H7 (cell line): Measurements from ENCODE around the gene VPS8. TPM values are rescaled to one million over a fixed set of nuclear protein-coding genes. Genes with fewer than 3 reads are reported as not detected.
A peak's percentile ranks its signal among the peaks of the same experiment; 100 is the strongest.

Experiments
- DNase-seq: peaks from one replicate; pipeline ENCODE4 v3.0.0; 2012
- H3K27me3 ChIP-seq: 2 replicates; pipeline ENCODE4 v1.6.0; 2011; ENCODE audit warnings: mild to moderate bottlenecking, low read length; ENCODE audit not compliant: control insufficient read depth, insufficient read depth
- H3K36me3 ChIP-seq: replicated peaks from 2 replicates; pipeline ENCODE4 v1.5.1; 2011; ENCODE audit warnings: low read length; ENCODE audit not compliant: control insufficient read depth, insufficient read depth
- H3K4me3 ChIP-seq: 2 replicates; pipeline ENCODE4 v1.5.1; 2011; ENCODE audit warnings: low read depth, mild to moderate bottlenecking, control low read depth, low read length, moderate library complexity; ENCODE audit not compliant: insufficient read depth
- total RNA-seq: library from RNA; depleted of rRNA; stranded (reverse); fragments of >200 nt; shearing (Covaris generic); gene quantifications from 2 replicates; pipeline ENCODE4 v1.2.3, GENCODE V29; 2014

VPS8 gene
- total RNA-seq, 1 experiment from 2014 or later: 20.3 TPM

GRCh38 chr3:185058796-185059195 lies 246.8 kb downstream of the VPS8 start:
- Histone ChIP-seq H3K4me3 (no peak overlapping the region), H3K36me3 (no peaks in the 10 kb centered on the region), H3K27me3 (no peaks in the 10 kb centered on the region)
- DNase-seq: no peak

DNA sequence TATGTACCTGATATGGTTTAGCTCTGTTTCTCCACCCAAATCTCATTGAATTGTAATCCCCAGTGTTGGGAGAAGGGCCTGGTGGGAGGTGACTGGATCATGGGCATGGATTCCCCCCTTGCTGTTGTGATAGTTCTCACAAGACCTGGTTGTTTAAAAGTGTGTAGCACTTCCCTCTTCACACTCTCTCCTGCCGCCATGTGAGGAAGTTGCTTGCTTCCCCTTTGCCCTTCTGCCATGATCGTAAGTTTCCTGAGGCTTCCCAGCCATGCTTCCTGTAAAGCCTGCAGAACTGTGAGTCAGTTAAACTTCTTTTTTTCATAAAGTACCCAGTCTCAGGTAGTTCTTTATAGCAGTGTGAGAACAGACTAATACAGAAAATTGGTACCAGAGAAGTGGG lies 247.8 kb downstream of the VPS8 start:
- H3K4me3 ChIP-seq: no peak overlapping the region
- no peaks in the 10 kb centered on the region for H3K27me3 ChIP-seq
- no peaks in the 10 kb centered on the region for H3K36me3 ChIP-seq
- no peak for DNase-seq

DNA sequence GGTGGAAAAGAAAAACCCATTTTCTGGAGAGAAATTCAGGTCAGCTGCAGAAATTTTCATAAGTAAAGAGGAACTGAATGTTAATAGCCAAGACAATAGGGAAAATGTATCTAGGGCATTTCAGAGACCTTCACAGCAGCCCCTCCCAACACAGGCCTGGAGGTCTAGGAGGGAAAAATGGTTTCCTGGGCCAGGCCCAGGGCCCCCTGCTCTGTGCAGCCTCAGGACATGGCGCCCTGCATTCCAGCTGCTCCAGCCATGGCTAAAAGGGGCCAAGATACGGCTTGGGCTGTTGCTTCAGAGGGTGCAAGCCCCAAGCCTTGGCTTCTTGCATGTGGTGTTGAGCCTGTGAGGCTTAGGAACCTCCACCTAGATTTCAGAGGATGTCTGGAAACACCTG lies 248.7 kb downstream of the VPS8 start:
- no peak for DNase-seq
- Histone ChIP-seq H3K4me3 (no peak overlapping the region), H3K36me3 (no peaks in the 10 kb centered on the region), H3K27me3 (no peaks in the 10 kb centered on the region)

- no peak for DNase-seq
- H3K36me3 ChIP-seq: no peaks in the 10 kb centered on the region
- no peak overlapping the region for H3K4me3 ChIP-seq
- H3K27me3 ChIP-seq: no peaks in the 10 kb centered on the region
Observed at GRCh38 chr3:185062191-185062590, 250.2 kb downstream of the VPS8 start.

DNA sequence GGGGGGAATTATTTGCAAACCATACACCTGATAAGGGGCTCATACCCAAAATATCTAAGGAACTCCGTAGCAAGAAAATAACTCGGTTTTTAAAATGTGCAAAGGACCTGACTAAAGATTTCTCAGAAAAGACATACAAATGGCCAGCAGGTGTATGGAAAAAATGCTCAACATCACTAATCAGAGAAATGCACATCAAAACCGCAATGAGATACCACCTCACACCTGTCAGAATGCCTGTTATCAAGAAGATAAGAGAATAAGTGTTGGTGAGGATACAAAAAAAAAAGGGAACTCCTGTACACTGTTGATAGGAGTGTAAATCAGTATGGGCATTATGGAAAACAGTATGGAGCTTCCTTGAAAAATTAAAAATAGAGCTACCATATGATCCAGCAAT lies 251.5 kb downstream of the VPS8 start:
- Histone ChIP-seq H3K27me3 (no peaks in the 10 kb centered on the region), H3K36me3 (no peaks in the 10 kb centered on the region), H3K4me3 (no peak overlapping the region)
- no peak for DNase-seq

GRCh38 chr3:185065059-185065458 lies 253.1 kb downstream of the VPS8 start:
- no peak for DNase-seq
- Histone ChIP-seq H3K36me3 (no peaks in the 10 kb centered on the region), H3K4me3 (no peak overlapping the region), H3K27me3 (no peaks in the 10 kb centered on the region)

GRCh38 chr3:185066251-185066650 lies 254.3 kb downstream of the VPS8 start:
- Histone ChIP-seq H3K36me3 (no peaks in the 10 kb centered on the region), H3K27me3 (no peaks in the 10 kb centered on the region), H3K4me3 (no peak overlapping the region)
- DNase-seq: no peak

DNA sequence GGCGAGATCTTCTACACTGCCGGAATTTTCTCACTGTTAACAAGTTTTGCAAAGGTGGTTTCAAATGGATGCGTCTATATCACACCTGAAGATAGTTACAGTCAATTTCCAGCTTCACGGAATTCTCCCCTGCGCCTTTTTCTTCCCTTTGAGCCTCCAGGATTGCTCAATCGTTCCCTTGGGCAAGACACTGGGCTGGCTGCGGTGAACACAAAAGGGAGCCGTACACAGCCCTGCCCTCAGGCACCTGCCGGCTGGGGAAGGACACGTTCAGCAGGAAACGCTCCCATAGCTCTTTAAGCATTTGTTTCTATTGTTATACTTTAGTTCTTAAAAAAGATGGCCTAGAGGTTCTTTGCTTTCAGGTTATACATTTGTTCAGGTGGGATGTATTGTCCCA lies 255.2 kb downstream of the VPS8 start:
- H3K36me3 ChIP-seq: no peaks in the 10 kb centered on the region

GRCh38 chr3:185069037-185070030 lies 257.4 kb downstream of the VPS8 start:
- Histone ChIP-seq H3K36me3 (no peaks in the 10 kb centered on the region), H3K27me3 (no peaks in the 10 kb centered on the region), H3K4me3 (no peak overlapping the region)
- DNase-seq: peak; percentile 84

More for the DNA sequence above, 255.2 kb downstream of the VPS8 start:
- no peak for DNase-seq
- no peaks in the 10 kb centered on the region for H3K27me3 ChIP-seq
- no peak overlapping the region for H3K4me3 ChIP-seq

GRCh38 chr3:185070491-185071286 lies 258.7 kb downstream of the VPS8 start:
- H3K27me3 ChIP-seq: no peaks in the 10 kb centered on the region
- H3K36me3 ChIP-seq: no peaks in the 10 kb centered on the region
- H3K4me3 ChIP-seq: no peak overlapping the region
- DNase-seq: peak; percentile 84

DNA sequence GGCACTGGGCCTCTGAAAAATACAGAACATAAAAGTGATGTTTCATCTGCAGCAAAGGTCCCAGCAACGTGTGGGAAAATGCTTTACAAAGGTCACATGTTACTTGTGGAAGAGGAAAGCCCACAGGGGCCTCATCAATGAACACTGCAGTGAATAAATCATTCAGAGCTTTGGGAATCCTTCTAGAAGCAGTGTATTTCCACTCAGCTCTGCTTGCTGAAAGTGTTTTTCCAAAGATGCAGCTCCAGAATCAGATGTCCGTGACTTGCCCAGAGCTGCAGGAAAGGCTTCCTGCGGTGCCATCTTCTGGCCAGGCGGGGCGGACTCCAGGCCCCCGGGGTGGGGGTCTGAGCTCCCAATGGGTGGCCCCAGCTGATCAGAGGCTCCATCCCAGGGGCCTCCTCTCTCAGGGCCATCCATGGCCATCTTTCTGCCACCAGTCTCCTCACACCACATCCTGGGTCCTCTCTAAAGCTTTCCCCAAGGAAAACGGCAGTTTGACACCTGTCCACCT lies 259.4 kb downstream of the VPS8 start:
- H3K36me3 ChIP-seq: no peaks in the 10 kb centered on the region
- no peaks in the 10 kb centered on the region for H3K27me3 ChIP-seq
- DNase-seq: peak; percentile 61
- no peak overlapping the region for H3K4me3 ChIP-seq

GRCh38 chr3:185075547-185075946 lies 263.6 kb downstream of the VPS8 start:
- no peak for DNase-seq

GRCh38 chr3:185076219-185076618 lies 264.3 kb downstream of the VPS8 start:
- H3K27me3 ChIP-seq: no peaks in the 10 kb centered on the region
- H3K4me3 ChIP-seq: no peak overlapping the region
- DNase-seq: no peak
- H3K36me3 ChIP-seq: no peaks in the 10 kb centered on the region

More at GRCh38 chr3:185075547-185075946, 263.6 kb downstream of the VPS8 start:
- H3K4me3 ChIP-seq: no peak overlapping the region
- no peaks in the 10 kb centered on the region for H3K27me3 ChIP-seq
- H3K36me3 ChIP-seq: no peaks in the 10 kb centered on the region

DNA sequence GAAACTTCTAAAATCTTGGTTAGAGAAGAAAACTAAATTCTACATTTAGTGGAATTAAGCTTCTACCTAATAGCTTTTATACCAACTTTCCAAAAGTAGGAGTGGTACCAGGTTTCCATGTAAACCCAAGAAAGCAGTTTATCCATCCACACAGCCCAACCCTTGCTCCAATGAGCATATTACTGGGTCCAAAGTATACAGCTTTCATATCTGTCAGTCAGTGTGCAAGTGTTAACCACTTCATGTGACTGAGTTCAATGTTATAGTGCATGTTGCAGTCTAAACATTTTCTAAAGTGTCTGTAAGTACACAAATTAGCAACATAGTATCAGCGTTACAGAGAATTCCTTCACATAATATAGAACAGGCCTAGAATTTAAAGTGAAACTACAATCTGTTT lies 267.7 kb downstream of the VPS8 start:
- H3K4me3 ChIP-seq: no peak overlapping the region
- H3K36me3 ChIP-seq: no peaks in the 10 kb centered on the region
- DNase-seq: no peak
- no peaks in the 10 kb centered on the region for H3K27me3 ChIP-seq

GRCh38 chr3:185081521-185081920 lies 269.6 kb downstream of the VPS8 start:
- Histone ChIP-seq H3K27me3 (no peaks in the 10 kb centered on the region), H3K36me3 (no peaks in the 10 kb centered on the region), H3K4me3 (no peak overlapping the region)
- DNase-seq: no peak
